Neural cell (in vitro differentiated cells): ENCODE data around the gene CACNA1H.

Experiments
- EP300 ChIP-seq: fragments of 450-650 bp; conservative IDR thresholded peaks from 2 replicates; pipeline ENCODE4 v1.6.1; 2014; ENCODE audit warnings: antibody characterized with exemption, mild to moderate bottlenecking, moderate library complexity; ENCODE audit not compliant: poor library complexity, severe bottlenecking
- EZH2 ChIP-seq: fragments of 200-600, 300-800 bp; shearing (Covaris generic), sonication (generic); IDR thresholded peaks from 2 replicates; pipeline ENCODE4 v1.6.1; 2014; ENCODE audit warnings: antibody characterized with exemption, low read length, borderline replicate concordance, mild to moderate bottlenecking; ENCODE audit not compliant: insufficient read depth, poor library complexity, severe bottlenecking
- POLR2AphosphoS5 ChIP-seq: IDR thresholded peaks from 2 replicates; pipeline ENCODE4 v1.6.1; 2012
- RAD21 ChIP-seq: fragments of 450-650 bp; conservative IDR thresholded peaks from 2 replicates; pipeline ENCODE4 v1.6.1; 2014; ENCODE audit warnings: antibody characterized with exemption, mild to moderate bottlenecking, moderate library complexity
- SMC3 ChIP-seq: fragments of 450-650 bp; conservative IDR thresholded peaks from 2 replicates; pipeline ENCODE4 v1.6.1; 2014; ENCODE audit warnings: antibody characterized with exemption, mild to moderate bottlenecking, moderate library complexity; ENCODE audit not compliant: poor library complexity
- TAF1 ChIP-seq: IDR thresholded peaks from 2 replicates; pipeline ENCODE4 v1.6.1; 2012; ENCODE audit warnings: low read depth
- TF ChIP-seq, protein P1 (sequence below): fragments of 450-650 bp; IDR thresholded peaks from 2 replicates; pipeline ENCODE4 v1.5.1; 2014; ENCODE audit warnings: antibody characterized with exemption, mild to moderate bottlenecking, moderate library complexity; ENCODE audit not compliant: poor library complexity, severe bottlenecking
- TF ChIP-seq, protein P2 (sequence below): IDR thresholded peaks from 2 replicates; pipeline ENCODE4 v1.6.1; 2012; ENCODE audit warnings: borderline replicate concordance

DNA sequence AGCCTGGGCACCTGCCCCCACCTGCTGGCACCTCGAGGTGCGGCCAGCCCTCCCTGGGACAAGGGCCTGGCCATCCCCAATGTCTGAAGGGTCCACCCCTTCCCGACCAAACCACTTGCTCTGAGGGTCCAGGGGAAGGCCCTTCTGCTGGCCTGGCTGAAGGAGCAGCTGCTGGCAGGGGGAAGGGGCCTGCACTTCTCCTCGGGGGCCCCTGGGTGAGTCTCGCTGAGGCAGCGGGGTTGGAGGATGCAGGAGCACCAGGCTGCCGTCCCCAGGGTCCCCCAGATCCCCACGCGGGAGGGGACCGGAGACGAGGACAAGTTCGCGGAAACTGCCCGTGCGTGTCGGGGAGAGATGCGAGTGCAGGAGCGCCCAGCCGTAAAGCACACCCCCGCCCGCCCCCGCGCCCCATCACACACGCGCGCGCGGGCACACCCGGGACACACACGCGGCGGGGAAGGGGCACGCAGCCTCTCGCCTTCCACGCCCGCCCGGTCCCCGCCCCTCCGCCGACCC is 725 bp upstream of the CACNA1H start:
- TF ChIP-seq, protein P1, sequence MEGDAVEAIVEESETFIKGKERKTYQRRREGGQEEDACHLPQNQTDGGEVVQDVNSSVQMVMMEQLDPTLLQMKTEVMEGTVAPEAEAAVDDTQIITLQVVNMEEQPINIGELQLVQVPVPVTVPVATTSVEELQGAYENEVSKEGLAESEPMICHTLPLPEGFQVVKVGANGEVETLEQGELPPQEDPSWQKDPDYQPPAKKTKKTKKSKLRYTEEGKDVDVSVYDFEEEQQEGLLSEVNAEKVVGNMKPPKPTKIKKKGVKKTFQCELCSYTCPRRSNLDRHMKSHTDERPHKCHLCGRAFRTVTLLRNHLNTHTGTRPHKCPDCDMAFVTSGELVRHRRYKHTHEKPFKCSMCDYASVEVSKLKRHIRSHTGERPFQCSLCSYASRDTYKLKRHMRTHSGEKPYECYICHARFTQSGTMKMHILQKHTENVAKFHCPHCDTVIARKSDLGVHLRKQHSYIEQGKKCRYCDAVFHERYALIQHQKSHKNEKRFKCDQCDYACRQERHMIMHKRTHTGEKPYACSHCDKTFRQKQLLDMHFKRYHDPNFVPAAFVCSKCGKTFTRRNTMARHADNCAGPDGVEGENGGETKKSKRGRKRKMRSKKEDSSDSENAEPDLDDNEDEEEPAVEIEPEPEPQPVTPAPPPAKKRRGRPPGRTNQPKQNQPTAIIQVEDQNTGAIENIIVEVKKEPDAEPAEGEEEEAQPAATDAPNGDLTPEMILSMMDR = no peak
- no peak for TF ChIP-seq EZH2
- TF ChIP-seq EP300 = no peak
- TF ChIP-seq POLR2AphosphoS5 = peak; percentile 43
- no peak for TF ChIP-seq SMC3
- TF ChIP-seq RAD21 = no peak
- TF ChIP-seq, protein P2, sequence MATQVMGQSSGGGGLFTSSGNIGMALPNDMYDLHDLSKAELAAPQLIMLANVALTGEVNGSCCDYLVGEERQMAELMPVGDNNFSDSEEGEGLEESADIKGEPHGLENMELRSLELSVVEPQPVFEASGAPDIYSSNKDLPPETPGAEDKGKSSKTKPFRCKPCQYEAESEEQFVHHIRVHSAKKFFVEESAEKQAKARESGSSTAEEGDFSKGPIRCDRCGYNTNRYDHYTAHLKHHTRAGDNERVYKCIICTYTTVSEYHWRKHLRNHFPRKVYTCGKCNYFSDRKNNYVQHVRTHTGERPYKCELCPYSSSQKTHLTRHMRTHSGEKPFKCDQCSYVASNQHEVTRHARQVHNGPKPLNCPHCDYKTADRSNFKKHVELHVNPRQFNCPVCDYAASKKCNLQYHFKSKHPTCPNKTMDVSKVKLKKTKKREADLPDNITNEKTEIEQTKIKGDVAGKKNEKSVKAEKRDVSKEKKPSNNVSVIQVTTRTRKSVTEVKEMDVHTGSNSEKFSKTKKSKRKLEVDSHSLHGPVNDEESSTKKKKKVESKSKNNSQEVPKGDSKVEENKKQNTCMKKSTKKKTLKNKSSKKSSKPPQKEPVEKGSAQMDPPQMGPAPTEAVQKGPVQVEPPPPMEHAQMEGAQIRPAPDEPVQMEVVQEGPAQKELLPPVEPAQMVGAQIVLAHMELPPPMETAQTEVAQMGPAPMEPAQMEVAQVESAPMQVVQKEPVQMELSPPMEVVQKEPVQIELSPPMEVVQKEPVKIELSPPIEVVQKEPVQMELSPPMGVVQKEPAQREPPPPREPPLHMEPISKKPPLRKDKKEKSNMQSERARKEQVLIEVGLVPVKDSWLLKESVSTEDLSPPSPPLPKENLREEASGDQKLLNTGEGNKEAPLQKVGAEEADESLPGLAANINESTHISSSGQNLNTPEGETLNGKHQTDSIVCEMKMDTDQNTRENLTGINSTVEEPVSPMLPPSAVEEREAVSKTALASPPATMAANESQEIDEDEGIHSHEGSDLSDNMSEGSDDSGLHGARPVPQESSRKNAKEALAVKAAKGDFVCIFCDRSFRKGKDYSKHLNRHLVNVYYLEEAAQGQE = no peak
- no peak for TF ChIP-seq TAF1
